Heart left ventricle (tissue), 13 donors: ENCODE results near the gene COMMD7.

Experiments
- CTCF ChIP-seq, 12 donors: fragments of 200-600 bp; sonication (generic) in 4 of 12; IDR thresholded peaks; one replicate each; pipeline versions ENCODE4 v1.5.0 to v1.8.0; 2018 to 2022; ENCODE audit warnings: antibody characterized with exemption in 12 of 12, mild to moderate bottlenecking in 5 of 12
- POLR2A ChIP-seq, 2 donors: fragments of 450-650 bp; IDR thresholded peaks; one replicate each; pipeline ENCODE4 v1.6.1; 2017; ENCODE audit warnings: antibody characterized with exemption in 2 of 2, mild to moderate bottlenecking in 2 of 2, moderate library complexity in 2 of 2
- donor health status: ischemic (EF 13 %, LVEDD 7.1; RV severe dilation, severe dysfunction).
- donor health status: DM: no; HTN: yes; CAD: no.
- donor health status: DM: no; HTN: no; CAD: no.
- donor health status: ischemic (EF 25% LVEDD 6.9; RV normal size, moderate dysfunction).
- donor health status: ischemic (EF 25% LVEDD 5.7; RV mildly dilated, moderate dysfunction).
- donor health status: ischemic (EF 35%, LVEDD 5.7; RV mildly dilated, moderate dysfunction).
- donor health status: nonischemic (EF 11% LVEDD 7.7; RV severe dilation, severe dysfunction).
- donor health status: DM: yes; HTN: yes; CAD: no.
- donor health status: PGD.
- donor health status: ischemic (EF 29% LVEDD 5.4; RV normal size, mild dysfunction).
- donor health status: nonischemic (EF 23%, LVEDD 6.1; RV moderate dilation, normal function).

- TF ChIP-seq POLR2A (IDR thresholded peaks at IDR 0.05) (no peak), CTCF (IDR thresholded peaks at IDR 0.05) (no peak)
These were observed 67.9 kb downstream of the COMMD7 start for GRCh38 chr20:32675223-32675975.
